HepG2 (cell line): ENCODE measurements around the gene C1orf226. TPM values are rescaled to one million over a fixed set of nuclear protein-coding genes. Genes with fewer than 3 reads are reported as not detected.

Source experiments
- ATAC-seq: fragments of 200-7000 bp; cut with Tn5 transposase; 3 replicates; pipeline ENCODE4 v1.9.1; 2020; ENCODE audit warnings: mild to moderate bottlenecking, moderate library complexity
- BruUV-seq: library from RNA; stranded (reverse); fragments of 400-500 nt; replicated peaks from 2 replicates; lab custom pipeline; 2021; lab: Mats Ljungman, UMichigan
- CTCF ChIA-PET: fragments of 300-600 bp; formaldehyde crosslinking; extraction: SDS; loops from one replicate; lab custom pipeline; 2021; ENCODE audit warnings: low total read pairs, inconsistent platforms, low intra/inter-chr PET ratio; lab: Yijun Ruan, JAX
- POLR2A ChIA-PET: fragments of 350-600 bp; sonication (Branson Sonifier 250); formaldehyde crosslinking; loops from one replicate; lab custom pipeline; 2020; ENCODE audit warnings: antibody characterized with exemption, inconsistent platforms; lab: Yijun Ruan, JAX
- DNase-seq: peaks from one replicate; pipeline ENCODE4 v3.0.0-alpha.2; 2015; ENCODE audit warnings: low spot score
- FAIRE-seq: peaks from 3 replicates; lab custom pipeline; 2011; peaks lifted over from hg19 to GRCh38; lab: Jason Lieb, UNC
- H2AFZ ChIP-seq: one replicate; pipeline ENCODE4 v1.6.1; 2011; ENCODE audit warnings: low read length, inconsistent platforms
- H3K27ac ChIP-seq: fragments of 300-600 bp; 3 replicates; pipeline ENCODE4 v1.8.0; 2011; ENCODE audit warnings: mixed run types, mild to moderate bottlenecking, mixed read lengths, low read length, inconsistent platforms; ENCODE audit not compliant: insufficient read depth; ENCODE audit errors: extremely low read length
- H3K27me3 ChIP-seq, 2 experiments: fragments of 200-600 bp in 1 of 2; 2 replicates in 1 of 2; 3 replicates in 1 of 2; pipeline versions ENCODE4 v1.6.0 to v1.8.0; 2011; ENCODE audit warnings: low read length in 2 of 2, mild to moderate bottlenecking in 2 of 2, moderate library complexity in 2 of 2, inconsistent platforms in 1 of 2; ENCODE audit not compliant: insufficient read depth in 2 of 2, control insufficient read depth in 1 of 2
- H3K36me3 ChIP-seq, 2 experiments: fragments of 200-600 bp in 1 of 2; replicated peaks in 1 of 2; 2 replicates in 1 of 2; 3 replicates in 1 of 2; pipeline versions ENCODE4 v1.5.1 to v1.8.0; 2011; ENCODE audit warnings: low read length in 2 of 2, inconsistent platforms in 1 of 2; ENCODE audit not compliant: insufficient read depth in 2 of 2, control insufficient read depth in 1 of 2
- H3K4me1 ChIP-seq: 2 replicates; pipeline ENCODE4 v1.5.1; 2012; ENCODE audit warnings: low read length, inconsistent platforms; ENCODE audit not compliant: insufficient read depth
- H3K4me2 ChIP-seq: 2 replicates; pipeline ENCODE4 v1.6.0; 2011; ENCODE audit warnings: low read depth, low read length, inconsistent platforms
- H3K4me3 ChIP-seq, 3 experiments: fragments of 200-600 bp in 1 of 3; sonication (generic), shearing (Covaris generic) in 1 of 3; replicated peaks in 1 of 3; 2 replicates each; pipeline ENCODE4 v1.5.1; 2011 to 2016; ENCODE audit warnings: low read length in 3 of 3, inconsistent platforms in 2 of 3, low read depth in 2 of 3, mild to moderate bottlenecking in 2 of 3, control low read depth in 1 of 3, mixed read lengths in 1 of 3; ENCODE audit not compliant: insufficient read depth in 1 of 3
- H3K79me2 ChIP-seq: one replicate; pipeline ENCODE4 v1.6.1; 2011; ENCODE audit warnings: low read length, inconsistent platforms; ENCODE audit not compliant: insufficient read depth
- H3K9ac ChIP-seq: 2 replicates; pipeline ENCODE4 v1.6.0; 2011; ENCODE audit warnings: mild to moderate bottlenecking, low read depth, low read length, inconsistent platforms; ENCODE audit not compliant: insufficient read depth
- H3K9me3 ChIP-seq: 2 replicates; pipeline ENCODE4 v1.5.1; 2012; ENCODE audit warnings: mild to moderate bottlenecking, low read length
- H4K20me1 ChIP-seq: 2 replicates; pipeline ENCODE4 v1.6.0; 2011; ENCODE audit warnings: inconsistent platforms, mild to moderate bottlenecking, low read length, moderate library complexity; ENCODE audit not compliant: insufficient read depth
- AKNA ChIP-seq: sonication (generic); formaldehyde crosslinking; IDR thresholded peaks from 2 replicates; pipeline ENCODE4 v1.4.0; 2020; ENCODE audit warnings: missing genetic modification reagents, borderline replicate concordance
- BATF2 ChIP-seq: sonication (generic); formaldehyde crosslinking; IDR thresholded peaks from 2 replicates; pipeline ENCODE4 v1.8.0; 2022; ENCODE audit warnings: mild to moderate bottlenecking, missing genetic modification reagents, moderate library complexity
- GTF2F1 ChIP-seq: fragments of 150-350 bp; IDR thresholded peaks from 2 replicates; pipeline ENCODE4 v1.6.1; 2014; ENCODE audit warnings: low read length
- KDM4B ChIP-seq: sonication (generic); formaldehyde crosslinking; IDR thresholded peaks from 2 replicates; pipeline ENCODE4 v1.4.0; 2020; ENCODE audit warnings: missing genetic modification reagents
- MAFK ChIP-seq, 2 experiments: IDR thresholded peaks in 1 of 2; conservative IDR thresholded peaks in 1 of 2; 2 replicates each; pipeline ENCODE4 v1.6.1; 2011; ENCODE audit warnings: improper control_type of control experiment in 2 of 2, low read length in 2 of 2
- NCOA2 ChIP-seq: sonication (generic); formaldehyde crosslinking; IDR thresholded peaks from 2 replicates; pipeline ENCODE4 v1.8.0; 2022; ENCODE audit warnings: inconsistent platforms
- NR2F2 ChIP-seq: IDR thresholded peaks from 2 replicates; pipeline ENCODE4 v1.6.1; 2012; ENCODE audit warnings: low read depth, inconsistent platforms, borderline replicate concordance
- POLR2AphosphoS5 ChIP-seq: IDR thresholded peaks from 2 replicates; pipeline ENCODE4 v1.6.1; 2012; ENCODE audit warnings: low read depth, low read length
- SIX4 ChIP-seq: sonication (generic); formaldehyde crosslinking; IDR thresholded peaks from 2 replicates; pipeline ENCODE4 v1.4.0; 2020; ENCODE audit warnings: missing genetic modification reagents
- SRSF4 ChIP-seq: fragments of 200-400 bp; formaldehyde crosslinking; IDR thresholded peaks from one replicate; pipeline ENCODE4 v1.6.1; 2018; ENCODE audit warnings: mild to moderate bottlenecking, low read depth, low read length, moderate library complexity; ENCODE audit not compliant: poor library complexity, severe bottlenecking
- TARDBP ChIP-seq: sonication (generic); formaldehyde crosslinking; IDR thresholded peaks from 2 replicates; pipeline ENCODE4 v1.8.0; 2022; ENCODE audit warnings: mild to moderate bottlenecking, missing genetic modification reagents
- TBP ChIP-seq: sonication (generic); formaldehyde crosslinking; IDR thresholded peaks from 2 replicates; pipeline ENCODE4 v1.5.0; 2020; ENCODE audit warnings: missing genetic modification reagents
- ZBTB46 ChIP-seq: sonication (generic); formaldehyde crosslinking; IDR thresholded peaks from 2 replicates; pipeline ENCODE4 v1.4.0; 2020; ENCODE audit warnings: mild to moderate bottlenecking, missing genetic modification reagents, borderline replicate concordance
- ZNF263 ChIP-seq: sonication (generic); formaldehyde crosslinking; IDR thresholded peaks from 2 replicates; pipeline ENCODE4 v1.4.0; 2020; ENCODE audit warnings: missing genetic modification reagents
- ZNF576 ChIP-seq: sonication (generic); formaldehyde crosslinking; IDR thresholded peaks from 2 replicates; pipeline ENCODE4 v1.4.0; 2020; ENCODE audit warnings: mild to moderate bottlenecking, missing genetic modification reagents
- ZNF614 ChIP-seq: IDR thresholded peaks from 2 replicates; pipeline ENCODE4 v1.6.1; 2018; ENCODE audit warnings: missing biosample characterization, missing genetic modification reagents, inconsistent platforms, borderline replicate concordance
- ZNF768 ChIP-seq: sonication (generic); formaldehyde crosslinking; IDR thresholded peaks from 2 replicates; pipeline ENCODE4 v1.4.0; 2020; ENCODE audit warnings: missing genetic modification reagents
- WGBS: methylation state at CpG from one replicate; pipeline ENCODE4 v1.1.6; 2017; ENCODE audit warnings: low lambda C conversion rate; 5-methylcytosine and 5-hydroxymethylcytosine counted together
- in situ Hi-C: cut with HindIII; loops from 2 replicates; pipeline ENCODE4 v1.10.0; 2017; ENCODE audit warnings: low pct_unique_long_range_greater_than_20kb; ENCODE audit not compliant: extremely low pct_ligation_motif_present
- intact Hi-C: fragments of 100-400 bp; cut with micrococcal nuclease; formaldehyde crosslinking; loops from one replicate; pipeline ENCODE4 v1.10.0; 2022; ENCODE audit not compliant: unreplicated experiment
- polyA plus RNA-seq, 8 experiments: library from polyadenylated mRNA; depleted of rRNA in 3 of 8; stranded (reverse) in 7 of 8; unstranded in 1 of 8; fragments of >200 nt; fragmentation: Illumina TruSeq in 4 of 8; extraction: Trizol in 4 of 8; gene quantifications; 2 replicates each; pipeline versions ENCODE4 v1.2.1 to v1.2.3, GENCODE V29; 2011 to 2016; ENCODE audit warnings: low read depth in 4 of 8, missing spikeins in 1 of 8, mixed read lengths in 1 of 8; ENCODE audit not compliant: insufficient read depth in 1 of 8
- total RNA-seq, 5 experiments: library from RNA; depleted of rRNA; stranded (reverse); fragments of >200 nt; fragmentation: Illumina TruSeq; extraction: Trizol; gene quantifications; 2 replicates each; pipeline ENCODE4 v1.2.3, GENCODE V29; 2016; ENCODE audit warnings: low read depth in 1 of 5

The C1orf226 gene
- total and polyA plus RNA-seq, 2 of the 13 experiments (the other 11 are each of a cell fraction or from before 2014, with no cell fraction given), result 4.7 to 4.9 TPM

- H4K20me1 ChIP-seq, result no peaks in the 10 kb centered on the region
- H3K27ac ChIP-seq, result no peak overlapping the region
- no peak for FAIRE-seq
- no peaks in the 10 kb centered on the region for H3K79me2 ChIP-seq
- H3K36me3 ChIP-seq, result no peaks in the 10 kb centered on the region
- H2AFZ ChIP-seq, result no peak overlapping the region
- H3K4me1 ChIP-seq, result no peaks in the 10 kb centered on the region
- intact Hi-C loops (loop anchor here (10.0 kb wide), 1 partner anchor 73 kb away; the partner anchor contains the start of gene UHMK1), in situ Hi-C loops (no loop called here)
- no TSS peak for BruUV-seq
- H3K9me3 ChIP-seq, result no peaks in the 10 kb centered on the region
- DNase-seq, result no peak
- CTCF ChIA-PET, result no interaction called here
- no peak overlapping the region for H3K4me3 ChIP-seq
- ATAC-seq, result no peak
- no peak overlapping the region for H3K4me2 ChIP-seq
- POLR2A ChIA-PET, result no interaction called here
- peaks cover 0 to 10% of the 10 kb centered on the region in 2 experiments; a peak in 2 of 5 replicates for H3K27me3 ChIP-seq
- 2% methylated on average over 5 of the region's 5 CpGs for WGBS
- H3K9ac ChIP-seq, result no peak overlapping the region
- no peak for TF ChIP-seq ZNF768 (CRISPR knock-in tag)
- no peak for TF ChIP-seq TBP (CRISPR knock-in tag)
- TF ChIP-seq NR2F2, result no peak
- TF ChIP-seq ZNF576 (CRISPR knock-in tag), result no peak
- no peak for TF ChIP-seq AKNA
- no peak for TF ChIP-seq ZNF614 (CRISPR knock-in tag)
- TF ChIP-seq POLR2AphosphoS5, result no peak
- TF ChIP-seq TARDBP (CRISPR knock-in tag), result no peak
- TF ChIP-seq SIX4 (CRISPR knock-in tag), result no peak
- TF ChIP-seq BATF2 (CRISPR knock-in tag), result no peak
- TF ChIP-seq KDM4B (CRISPR knock-in tag), result no peak
- no peak for TF ChIP-seq NCOA2 (CRISPR knock-in tag)
- TF ChIP-seq SRSF4, result no peak
- no peak for TF ChIP-seq GTF2F1
- no peak for TF ChIP-seq ZBTB46 (CRISPR knock-in tag)
- TF ChIP-seq ZNF263 (CRISPR knock-in tag), result no peak
- no peak for TF ChIP-seq MAFK (conservative IDR thresholded peaks at IDR 0.05 in 1 of 2, IDR thresholded peaks at IDR 0.05 in 1 of 2; ENCODE audit: low read length in 2 of 2)
Measured at GRCh38 chr1:162421258-162422164, 40.0 kb downstream of the C1orf226 start.
